ENCODE measurements around the gene KRTAP10-1. TPM values are rescaled to one million over a fixed set of nuclear protein-coding genes. Genes with fewer than 3 reads are reported as not detected.

The KRTAP10-1 gene
- total and polyA plus RNA-seq, 2 of the 13 experiments (the other 11 are each of a cell fraction or from before 2014, with no cell fraction given), result not detected

GRCh38 chr21:44506279-44507255 is 33.4 kb downstream of the KRTAP10-1 start (continued):
- no peak for TF ChIP-seq ZNF17 (CRISPR knock-in tag; IDR thresholded peaks at IDR 0.05)
- no peak for TF ChIP-seq KLF13 (CRISPR knock-in tag; IDR thresholded peaks at IDR 0.05)
- TF ChIP-seq RFXANK (CRISPR knock-in tag; IDR thresholded peaks at IDR 0.05), result no peak
- TF ChIP-seq ZMAT3 (CRISPR knock-in tag; conservative IDR thresholded peaks at IDR 0.05), result 0 out of 2 replicates have a peak, but pooled peaks have one; percentile 55
- no peak for TF ChIP-seq TFAP4 (IDR thresholded peaks at IDR 0.05; ENCODE audit: borderline replicate concordance, low read depth)
- peak; percentile 55 for TF ChIP-seq PHF8 (CRISPR knock-in tag; IDR thresholded peaks at IDR 0.05)
- no peak for TF ChIP-seq ZFP37 (CRISPR knock-in tag; IDR thresholded peaks at IDR 0.05; ENCODE audit: borderline replicate concordance)
- TF ChIP-seq ZNF292 (CRISPR knock-in tag; IDR thresholded peaks at IDR 0.05; ENCODE audit: borderline replicate concordance, low read depth), result peak; percentile 45; the same call in 1 of the 2 replicates
- TF ChIP-seq, protein P1, sequence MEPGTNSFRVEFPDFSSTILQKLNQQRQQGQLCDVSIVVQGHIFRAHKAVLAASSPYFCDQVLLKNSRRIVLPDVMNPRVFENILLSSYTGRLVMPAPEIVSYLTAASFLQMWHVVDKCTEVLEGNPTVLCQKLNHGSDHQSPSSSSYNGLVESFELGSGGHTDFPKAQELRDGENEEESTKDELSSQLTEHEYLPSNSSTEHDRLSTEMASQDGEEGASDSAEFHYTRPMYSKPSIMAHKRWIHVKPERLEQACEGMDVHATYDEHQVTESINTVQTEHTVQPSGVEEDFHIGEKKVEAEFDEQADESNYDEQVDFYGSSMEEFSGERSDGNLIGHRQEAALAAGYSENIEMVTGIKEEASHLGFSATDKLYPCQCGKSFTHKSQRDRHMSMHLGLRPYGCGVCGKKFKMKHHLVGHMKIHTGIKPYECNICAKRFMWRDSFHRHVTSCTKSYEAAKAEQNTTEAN (CRISPR knock-in tag; conservative IDR thresholded peaks at IDR 0.05), result 0 out of 2 replicates have a peak, but pooled peaks have one; percentile 14
- no peak for TF ChIP-seq WIZ (CRISPR knock-in tag; IDR thresholded peaks at IDR 0.05)
- TF ChIP-seq, protein P2, sequence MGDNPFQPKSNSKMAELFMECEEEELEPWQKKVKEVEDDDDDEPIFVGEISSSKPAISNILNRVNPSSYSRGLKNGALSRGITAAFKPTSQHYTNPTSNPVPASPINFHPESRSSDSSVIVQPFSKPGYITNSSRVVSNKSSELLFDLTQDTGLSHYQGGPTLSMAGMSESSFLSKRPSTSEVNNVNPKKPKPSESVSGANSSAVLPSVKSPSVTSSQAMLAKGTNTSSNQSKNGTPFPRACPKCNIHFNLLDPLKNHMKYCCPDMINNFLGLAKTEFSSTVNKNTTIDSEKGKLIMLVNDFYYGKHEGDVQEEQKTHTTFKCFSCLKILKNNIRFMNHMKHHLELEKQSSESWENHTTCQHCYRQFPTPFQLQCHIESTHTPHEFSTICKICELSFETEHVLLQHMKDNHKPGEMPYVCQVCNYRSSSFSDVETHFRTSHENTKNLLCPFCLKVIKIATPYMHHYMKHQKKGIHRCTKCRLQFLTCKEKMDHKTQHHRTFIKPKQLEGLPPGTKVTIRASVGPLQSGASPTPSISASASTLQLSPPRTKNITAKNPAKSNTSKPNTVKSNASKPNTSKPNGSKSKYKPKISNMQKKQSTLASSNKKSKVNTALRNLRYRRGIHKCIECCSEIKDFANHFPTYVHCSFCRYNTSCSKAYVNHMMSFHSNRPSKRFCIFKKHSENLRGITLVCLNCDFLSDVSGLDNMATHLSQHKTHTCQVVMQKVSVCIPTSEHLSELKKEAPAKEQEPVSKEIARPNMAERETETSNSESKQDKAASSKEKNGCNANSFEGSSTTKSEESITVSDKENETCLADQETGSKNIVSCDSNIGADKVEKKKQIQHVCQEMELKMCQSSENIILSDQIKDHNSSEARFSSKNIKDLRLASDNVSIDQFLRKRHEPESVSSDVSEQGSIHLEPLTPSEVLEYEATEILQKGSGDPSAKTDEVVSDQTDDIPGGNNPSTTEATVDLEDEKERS (CRISPR knock-in tag; IDR thresholded peaks at IDR 0.05), result 0 out of 2 replicates have a peak, but pooled peaks have one; percentile 25
- TF ChIP-seq YEATS2 (CRISPR knock-in tag; IDR thresholded peaks at IDR 0.05; ENCODE audit: borderline replicate concordance), result no peak
- 0 out of 2 replicates have a peak, but pooled peaks have one; percentile 30 for TF ChIP-seq FOXC1 (CRISPR knock-in tag; IDR thresholded peaks at IDR 0.05; ENCODE audit: borderline replicate concordance)
- TF ChIP-seq, protein P3, sequence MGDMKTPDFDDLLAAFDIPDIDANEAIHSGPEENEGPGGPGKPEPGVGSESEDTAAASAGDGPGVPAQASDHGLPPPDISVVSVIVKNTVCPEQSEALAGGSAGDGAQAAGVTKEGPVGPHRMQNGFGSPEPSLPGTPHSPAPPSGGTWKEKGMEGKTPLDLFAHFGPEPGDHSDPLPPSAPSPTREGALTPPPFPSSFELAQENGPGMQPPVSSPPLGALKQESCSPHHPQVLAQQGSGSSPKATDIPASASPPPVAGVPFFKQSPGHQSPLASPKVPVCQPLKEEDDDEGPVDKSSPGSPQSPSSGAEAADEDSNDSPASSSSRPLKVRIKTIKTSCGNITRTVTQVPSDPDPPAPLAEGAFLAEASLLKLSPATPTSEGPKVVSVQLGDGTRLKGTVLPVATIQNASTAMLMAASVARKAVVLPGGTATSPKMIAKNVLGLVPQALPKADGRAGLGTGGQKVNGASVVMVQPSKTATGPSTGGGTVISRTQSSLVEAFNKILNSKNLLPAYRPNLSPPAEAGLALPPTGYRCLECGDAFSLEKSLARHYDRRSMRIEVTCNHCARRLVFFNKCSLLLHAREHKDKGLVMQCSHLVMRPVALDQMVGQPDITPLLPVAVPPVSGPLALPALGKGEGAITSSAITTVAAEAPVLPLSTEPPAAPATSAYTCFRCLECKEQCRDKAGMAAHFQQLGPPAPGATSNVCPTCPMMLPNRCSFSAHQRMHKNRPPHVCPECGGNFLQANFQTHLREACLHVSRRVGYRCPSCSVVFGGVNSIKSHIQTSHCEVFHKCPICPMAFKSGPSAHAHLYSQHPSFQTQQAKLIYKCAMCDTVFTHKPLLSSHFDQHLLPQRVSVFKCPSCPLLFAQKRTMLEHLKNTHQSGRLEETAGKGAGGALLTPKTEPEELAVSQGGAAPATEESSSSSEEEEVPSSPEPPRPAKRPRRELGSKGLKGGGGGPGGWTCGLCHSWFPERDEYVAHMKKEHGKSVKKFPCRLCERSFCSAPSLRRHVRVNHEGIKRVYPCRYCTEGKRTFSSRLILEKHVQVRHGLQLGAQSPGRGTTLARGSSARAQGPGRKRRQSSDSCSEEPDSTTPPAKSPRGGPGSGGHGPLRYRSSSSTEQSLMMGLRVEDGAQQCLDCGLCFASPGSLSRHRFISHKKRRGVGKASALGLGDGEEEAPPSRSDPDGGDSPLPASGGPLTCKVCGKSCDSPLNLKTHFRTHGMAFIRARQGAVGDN (CRISPR knock-in tag; IDR thresholded peaks at IDR 0.05), result peak; percentile 93
- no peak for TF ChIP-seq SNAPC5 (CRISPR knock-in tag; IDR thresholded peaks at IDR 0.05; ENCODE audit: borderline replicate concordance)
- no peak for TF ChIP-seq ZNF552 (CRISPR knock-in tag; IDR thresholded peaks at IDR 0.05; ENCODE audit: borderline replicate concordance)
- no peak for TF ChIP-seq ZNF333 (CRISPR knock-in tag; IDR thresholded peaks at IDR 0.05; ENCODE audit: borderline replicate concordance)

Measured in HepG2 (cell line).